Natural killer cell (primary cell): ENCODE data around the gene SWSAP1. TPM values are rescaled to one million over a fixed set of nuclear protein-coding genes. Genes with fewer than 3 reads are reported as not detected.

Experiments used
- ATAC-seq, 3 donors: fragments of 150-1000 bp in 2 of 3; fragments of 200-7000 bp in 1 of 3; cut with Tn5 transposase; 1 replicate in 1 of 3; 2 replicates in 2 of 3; pipeline ENCODE4 v1.10.0; 2021; ENCODE audit warnings: mild to moderate bottlenecking in 2 of 3, moderate library complexity in 2 of 3
- DNase-seq, 2 donors: peaks; one replicate each; pipeline versions ENCODE4 v3.0.0 to v3.0.0-alpha.2; 2013 to 2021; ENCODE audit warnings: mixed read lengths in 1 of 2
- H3K27ac ChIP-seq: one replicate; pipeline ENCODE4 v1.5.1; 2013; ENCODE audit warnings: mild to moderate bottlenecking, low read length
- H3K27me3 ChIP-seq: one replicate; pipeline ENCODE4 v1.6.1; 2013; ENCODE audit warnings: low read length; ENCODE audit not compliant: control insufficient read depth, insufficient read depth
- H3K36me3 ChIP-seq: one replicate; pipeline ENCODE4 v1.6.1; 2013; ENCODE audit warnings: low read length; ENCODE audit not compliant: control insufficient read depth, insufficient read depth
- H3K4me1 ChIP-seq: one replicate; pipeline ENCODE4 v1.6.1; 2013; ENCODE audit warnings: low read length; ENCODE audit not compliant: control insufficient read depth, insufficient read depth
- H3K4me3 ChIP-seq: one replicate; pipeline ENCODE4 v1.5.1; 2013; ENCODE audit warnings: low read length
- H3K9me3 ChIP-seq: one replicate; pipeline ENCODE4 v1.6.1; 2013; ENCODE audit warnings: low read length; ENCODE audit not compliant: control insufficient read depth, insufficient read depth
- H3K27ac Mint-ChIP-seq, 2 donors: one replicate each; pipeline ENCODE4 v1.8.0; 2022; ENCODE audit warnings: mild to moderate bottlenecking in 2 of 2, mixed read lengths in 2 of 2, moderate library complexity in 1 of 2
- H3K27me3 Mint-ChIP-seq, 2 donors: one replicate each; pipeline ENCODE4 v1.8.0; 2022; ENCODE audit warnings: low read depth in 2 of 2, mixed read lengths in 2 of 2
- H3K36me3 Mint-ChIP-seq: one replicate; pipeline ENCODE4 v1.8.0; 2022; ENCODE audit warnings: mixed read lengths
- H3K4me1 Mint-ChIP-seq, 2 donors: one replicate each; pipeline ENCODE4 v1.8.0; 2022; ENCODE audit warnings: mixed read lengths in 2 of 2
- H3K4me3 Mint-ChIP-seq: one replicate; pipeline ENCODE4 v1.8.0; 2022; ENCODE audit warnings: mild to moderate bottlenecking, moderate library complexity, mixed read lengths
- H3K9me3 Mint-ChIP-seq, 2 donors: one replicate each; pipeline ENCODE4 v1.8.0; 2022; ENCODE audit warnings: mixed read lengths in 2 of 2
- CTCF ChIP-seq: fragments of 200-600 bp; IDR thresholded peaks from one replicate; pipeline ENCODE4 v1.8.0; 2022; ENCODE audit warnings: antibody characterized with exemption
- WGBS: methylation state at CpG from one replicate; pipeline ENCODE4 v1.1.7; 2013; ENCODE audit warnings: missing lambda C conversion rate; ENCODE audit not compliant: insufficient coverage; 5-methylcytosine and 5-hydroxymethylcytosine counted together
- intact Hi-C: fragments of 100-400 bp; cut with micrococcal nuclease; formaldehyde crosslinking; loops from one replicate; pipeline ENCODE4 v1.14.2; 2022
- total RNA-seq, 4 donors: library from RNA; stranded (reverse); fragments of 120-200 nt in 1 of 4; gene quantifications; one replicate each; pipeline versions ENCODE4 v1.2.3 to v1.2.4, GENCODE V29; 2013 to 2022

Gene SWSAP1
- total RNA-seq, 3 donors from 2014 or later (not counting 1 experiment from before 2014, with no cell fraction given) = 2.1 to 2.9 (median 2.8) TPM

DNA sequence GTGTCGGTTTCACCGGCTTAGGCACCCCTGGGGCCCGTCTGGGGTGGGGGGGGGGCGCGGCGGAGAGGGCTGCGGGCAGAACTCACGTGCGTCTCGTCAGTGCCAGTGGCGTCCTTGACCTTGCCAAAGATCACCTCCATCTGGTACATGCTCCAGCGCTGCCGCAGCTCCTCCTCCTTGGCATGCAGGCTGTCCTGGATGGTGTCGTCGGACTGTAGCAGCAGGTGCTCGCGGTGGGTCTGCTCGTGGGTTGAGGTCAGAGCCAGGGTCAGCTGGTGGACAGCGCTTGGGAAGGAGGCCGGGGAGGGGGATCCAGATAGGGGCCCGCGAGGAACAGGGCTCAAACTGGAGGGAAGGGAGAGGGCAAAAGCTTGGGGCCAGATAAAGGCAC lies 49.3 kb downstream of the SWSAP1 start:
- Mint-ChIP-seq H3K9me3 (no peaks in the 10 kb centered on the region), H3K4me1 (peaks cover 30 to 42% of the 10 kb centered on the region in 2 donors), H3K36me3 (no peaks in the 10 kb centered on the region), H3K27me3 (peaks cover 21 to 34% of the 10 kb centered on the region in 2 donors), H3K27ac (no peak overlapping the region), H3K4me3 (peak overlapping the region; percentile 13)
- DNase-seq (no peak), ATAC-seq (no peak)
- no peaks in the 10 kb centered on the region for H3K36me3 ChIP-seq
- no peak overlapping the region for H3K4me3 ChIP-seq
- peaks cover 45% of the 10 kb centered on the region for H3K27me3 ChIP-seq
- H3K4me1 ChIP-seq = peaks cover 44% of the 10 kb centered on the region
- no peaks in the 10 kb centered on the region for H3K9me3 ChIP-seq
- no peak for TF ChIP-seq CTCF
- intact Hi-C loops = loop anchor here (5.0 kb wide), 1 partner anchor 41 kb away; the partner anchor contains the start of gene EPOR
- H3K27ac ChIP-seq = no peak overlapping the region
- WGBS = 18% methylated on average over 22 of the region's 22 CpGs

Other genes with a start within 250 kb of the SWSAP1 start
- gene SPC24, start 218.9 kb upstream of the SWSAP1 start, total RNA-seq = 1 to 10 TPM; 1.7 to 6.1 (median 4.1) TPM
- gene KANK2, start 177.1 kb upstream of the SWSAP1 start, total RNA-seq = 1 to 10 TPM in 1 of 3 donors, under 1 TPM in 2; 0.82 to 1.3 (median 0.85) TPM
- gene ANGPTL8, start 135.0 kb upstream of the SWSAP1 start, total RNA-seq = not detected
- gene DOCK6, start 112.1 kb upstream of the SWSAP1 start, total RNA-seq = 1 to 10 TPM in 1 of 3 donors, under 1 TPM in 2; 0.82 to 2.3 (median 0.86) TPM
- gene TSPAN16, start 78.5 kb upstream of the SWSAP1 start, total RNA-seq = not detected
- 10 to 100 TPM; 14.3 to 20.0 (median 15.7) TPM for gene RAB3D, start 35.0 kb upstream of the SWSAP1 start, total RNA-seq
- gene TMEM205, start 28.4 kb upstream of the SWSAP1 start, total RNA-seq = 10 to 100 TPM; 25.0 to 29.9 (median 29.5) TPM
- 10 to 100 TPM; 86.9 to 94.9 (median 91.8) TPM for gene CCDC159, start 28.1 kb upstream of the SWSAP1 start, total RNA-seq
- 10 to 100 TPM; 13.3 to 21.1 (median 16.1) TPM for gene PLPPR2, start 19.2 kb upstream of the SWSAP1 start, total RNA-seq
- 10 to 100 TPM in 2 of 3 donors, 1 to 10 TPM in 1; 7.6 to 10.7 (median 10.3) TPM for gene EPOR, start 9.6 kb downstream of the SWSAP1 start, total RNA-seq
- gene RGL3, start 44.6 kb downstream of the SWSAP1 start, total RNA-seq = under 1 TPM in 1 of 3 donors, not detected in 2; 0.48 TPM
- not detected for gene ODAD3, start 60.5 kb downstream of the SWSAP1 start, total RNA-seq
- gene PRKCSH, start 61.0 kb downstream of the SWSAP1 start, total RNA-seq = 100 to 1,000 TPM; 320 to 367 (median 327) TPM
- gene ELAVL3, start 106.4 kb downstream of the SWSAP1 start, total RNA-seq = not detected
- 10 to 100 TPM in 2 of 3 donors, 1 to 10 TPM in 1; 9.9 to 15.4 (median 10.8) TPM for gene ZNF653, start 131.2 kb downstream of the SWSAP1 start, total RNA-seq
- gene ECSIT, start 154.5 kb downstream of the SWSAP1 start, total RNA-seq = 10 to 100 TPM; 23.6 to 24.5 (median 24.1) TPM
- gene CNN1, start 164.2 kb downstream of the SWSAP1 start, total RNA-seq = not detected
- gene ELOF1, start 184.6 kb downstream of the SWSAP1 start, total RNA-seq = 10 to 100 TPM; 46.4 to 54.2 (median 50.0) TPM
- gene ACP5, start 203.0 kb downstream of the SWSAP1 start, total RNA-seq = 10 to 100 TPM; 14.9 to 20.3 (median 18.8) TPM
- 1 to 10 TPM; 4.7 to 7.5 (median 4.9) TPM for gene ZNF627, start 222.8 kb downstream of the SWSAP1 start, total RNA-seq